Endothelial cell of umbilical vein (primary cell): ENCODE data around the gene ZRANB1. TPM values are rescaled to one million over a fixed set of nuclear protein-coding genes. Genes with fewer than 3 reads are reported as not detected.

Source experiments
- BruUV-seq: library from RNA; stranded (reverse); fragments of 400-500 nt; replicated peaks from 2 replicates; lab custom pipeline; 2021; lab: Mats Ljungman, UMichigan
- CTCF ChIA-PET: fragments of 300-600, 350-600 bp; sonication (Branson Sonifier 250); formaldehyde crosslinking; loops from one replicate; lab custom pipeline; 2021; ENCODE audit warnings: antibody characterized with exemption, inconsistent platforms; lab: Charles Lee
- POLR2A ChIA-PET: fragments of 300-600, 350-600 bp; sonication (Branson Sonifier 250); formaldehyde crosslinking; loops from one replicate; lab custom pipeline; 2021; ENCODE audit warnings: antibody characterized with exemption, inconsistent platforms; lab: Charles Lee
- DNase-seq: peaks from one replicate; pipeline ENCODE4 v3.0.0-alpha.2; 2011; ENCODE audit warnings: low read depth, low spot score
- FAIRE-seq: peaks from 2 replicates; lab custom pipeline; 2011; peaks lifted over from hg19 to GRCh38; lab: Jason Lieb, UNC
- H2AFZ ChIP-seq: 2 replicates; pipeline ENCODE4 v1.6.0; 2012; ENCODE audit warnings: low read depth, low read length, control low read depth, inconsistent platforms
- H3K27ac ChIP-seq: 2 replicates; pipeline ENCODE4 v1.5.1; 2011; ENCODE audit warnings: low read depth, mild to moderate bottlenecking, control low read depth, low read length, moderate library complexity; ENCODE audit not compliant: insufficient read depth
- H3K27me3 ChIP-seq, 2 experiments: 2 replicates each; pipeline versions ENCODE4 v1.6.0 to v1.6.1; 2011; ENCODE audit warnings: low read length in 2 of 2, mixed read lengths in 1 of 2; ENCODE audit not compliant: control insufficient read depth in 2 of 2, insufficient read depth in 2 of 2
- H3K36me3 ChIP-seq, 2 experiments: 2 replicates in 1 of 2; 3 replicates in 1 of 2; pipeline ENCODE4 v1.5.1; 2011; ENCODE audit warnings: low read length in 2 of 2, mild to moderate bottlenecking in 1 of 2, moderate library complexity in 1 of 2; ENCODE audit not compliant: control insufficient read depth in 2 of 2, insufficient read depth in 2 of 2; ENCODE audit errors: extremely low read depth in 1 of 2
- H3K4me1 ChIP-seq: 3 replicates; pipeline ENCODE4 v1.5.1; 2011; ENCODE audit warnings: mild to moderate bottlenecking, low read length; ENCODE audit not compliant: control insufficient read depth, insufficient read depth; ENCODE audit errors: extremely low read depth
- H3K4me2 ChIP-seq: 2 replicates; pipeline ENCODE4 v1.6.1; 2011; ENCODE audit warnings: low read length, control low read depth, mixed read lengths; ENCODE audit not compliant: insufficient read depth
- H3K4me3 ChIP-seq, 3 experiments: fragments of 200-600 bp in 1 of 3; sonication (generic), shearing (Covaris generic) in 1 of 3; replicated peaks in 1 of 3; 2 replicates each; pipeline ENCODE4 v1.5.1; 2011 to 2016; ENCODE audit warnings: control low read depth in 3 of 3, low read length in 3 of 3, mild to moderate bottlenecking in 2 of 3, inconsistent platforms in 1 of 3, low read depth in 1 of 3, moderate library complexity in 1 of 3; ENCODE audit not compliant: insufficient read depth in 1 of 3
- H3K79me2 ChIP-seq: 2 replicates; pipeline ENCODE4 v1.6.0; 2012; ENCODE audit warnings: low read length, inconsistent platforms; ENCODE audit not compliant: control insufficient read depth, insufficient read depth
- H3K9ac ChIP-seq: replicated peaks from 2 replicates; pipeline ENCODE3; 2011; ENCODE audit warnings: low read length, control low read depth; ENCODE audit not compliant: insufficient read depth; ENCODE audit errors: extremely low read depth
- H3K9me1 ChIP-seq: replicated peaks from 3 replicates; pipeline ENCODE4 v1.6.0; 2011; ENCODE audit warnings: mild to moderate bottlenecking, low read length; ENCODE audit not compliant: control insufficient read depth, insufficient read depth; ENCODE audit errors: extremely low read depth
- H3K9me3 ChIP-seq: replicated peaks from 2 replicates; pipeline ENCODE4 v1.5.1; 2012; ENCODE audit warnings: low read length, inconsistent platforms; ENCODE audit not compliant: control insufficient read depth, insufficient read depth
- H4K20me1 ChIP-seq: replicated peaks from 2 replicates; pipeline ENCODE3; 2011; ENCODE audit warnings: mild to moderate bottlenecking, low read length; ENCODE audit not compliant: control insufficient read depth, insufficient read depth; ENCODE audit errors: extremely low read depth
- EZH2 ChIP-seq: IDR thresholded peaks from 2 replicates; pipeline ENCODE4 v1.6.1; 2012; ENCODE audit warnings: borderline replicate concordance, low read depth, mild to moderate bottlenecking, moderate library complexity, low read length, inconsistent platforms; ENCODE audit not compliant: severe bottlenecking
- FOS ChIP-seq: IDR thresholded peaks from 2 replicates; pipeline ENCODE4 v1.6.1; 2011; ENCODE audit warnings: mild to moderate bottlenecking, low read length, moderate library complexity, borderline replicate concordance; ENCODE audit not compliant: insufficient read depth
- GATA2 ChIP-seq: IDR thresholded peaks from 2 replicates; pipeline ENCODE4 v1.7.0; 2011; ENCODE audit warnings: low read depth, mild to moderate bottlenecking, moderate library complexity, mixed read lengths, low read length; ENCODE audit not compliant: insufficient read length, insufficient read depth
- JUN ChIP-seq: IDR thresholded peaks from 2 replicates; pipeline ENCODE4 v1.6.1; 2011; ENCODE audit warnings: borderline replicate concordance, low read depth; ENCODE audit not compliant: insufficient read length, insufficient read depth
- MAX ChIP-seq: IDR thresholded peaks from 2 replicates; pipeline ENCODE4 v1.6.1; 2011; ENCODE audit not compliant: insufficient read depth, insufficient read length
- MYC ChIP-seq: IDR thresholded peaks from one replicate; pipeline ENCODE4 v1.6.1; 2011; ENCODE audit warnings: mild to moderate bottlenecking, low read depth, low read length
- POLR2A ChIP-seq: IDR thresholded peaks from 2 replicates; pipeline ENCODE4 v1.6.1; 2012; ENCODE audit warnings: low read depth, mild to moderate bottlenecking, control low read depth, low read length
- POLR2AphosphoS5 ChIP-seq: IDR thresholded peaks from 2 replicates; pipeline ENCODE4 v1.6.1; 2012; ENCODE audit warnings: low read depth, mild to moderate bottlenecking, control low read depth, low read length, moderate library complexity; ENCODE audit not compliant: insufficient read depth
- dilution Hi-C: fragments of 300-500 bp; cut with MboI; formaldehyde crosslinking; loops from one replicate; pipeline ENCODE4 v1.15.0; 2019; ENCODE audit warnings: low sequenced_read_pairs; ENCODE audit not compliant: extremely low pct_ligation_motif_present
- intact Hi-C: fragments of 100-400 bp; cut with micrococcal nuclease; formaldehyde crosslinking; loops from one replicate; pipeline ENCODE4 v1.10.0; 2022
- polyA plus RNA-seq, 4 experiments: library from polyadenylated mRNA; depleted of rRNA in 3 of 4; stranded (reverse) in 3 of 4; unstranded in 1 of 4; fragments of >200 nt; gene quantifications; 2 replicates each; pipeline versions ENCODE4 v1.2.1 to v1.2.3, GENCODE V29; 2011 to 2012; ENCODE audit warnings: missing spikeins in 1 of 4
- total RNA-seq: library from RNA; stranded (reverse); gene quantifications from 2 replicates; pipeline ENCODE4 v1.2.3, GENCODE V29; 2021
- TF ChIP-seq, protein P1 (sequence below), 2 donors: IDR thresholded peaks; 1 replicate in 1 of 2; 2 replicates in 1 of 2; pipeline ENCODE4 v1.5.1; 2011; ENCODE audit warnings: low read length in 2 of 2, mild to moderate bottlenecking in 2 of 2, moderate library complexity in 2 of 2, control low read depth in 1 of 2, inconsistent platforms in 1 of 2, low read depth in 1 of 2; ENCODE audit not compliant: insufficient read depth in 1 of 2; ENCODE audit errors: extremely low read depth in 1 of 2

Gene ZRANB1
- total and polyA plus RNA-seq, 2 donors (not counting 3 experiments of a cell fraction or from before 2014, with no cell fraction given), result 6.2 to 17.7 TPM

DNA sequence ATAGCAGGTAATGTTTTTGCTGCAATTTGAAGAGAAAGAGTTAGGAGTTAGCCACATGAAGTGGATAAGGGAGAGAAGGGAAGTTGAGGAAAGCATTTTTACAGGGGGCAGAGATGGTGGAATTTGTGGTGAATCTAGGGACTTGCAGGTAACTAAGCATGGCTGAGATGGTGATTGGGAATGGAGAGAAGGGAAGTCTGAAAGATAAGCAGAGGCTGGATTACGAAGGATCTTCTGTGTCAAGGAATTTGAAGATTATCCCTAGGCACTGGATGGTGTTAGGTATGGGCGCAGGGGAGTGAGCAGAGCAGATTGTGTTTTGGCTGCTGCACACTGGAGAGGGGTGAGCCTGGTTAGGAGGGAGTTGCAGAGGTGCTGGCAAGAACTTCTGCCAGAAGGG lies 25.3 kb downstream of the ZRANB1 start:
- dilution Hi-C loops (no loop called here), intact Hi-C loops (no loop called here)
- Histone ChIP-seq H3K27me3 (no peaks in the 10 kb centered on the region), H3K9ac (no peak overlapping the region), H3K4me2 (no peak overlapping the region), H3K4me1 (no peaks in the 10 kb centered on the region), H3K9me1 (no peaks in the 10 kb centered on the region), H4K20me1 (peaks cover 5% of the 10 kb centered on the region), H3K9me3 (no peaks in the 10 kb centered on the region), H3K79me2 (peaks cover 17% of the 10 kb centered on the region), H3K36me3 (peaks cover 2 to 12% of the 10 kb centered on the region in 2 experiments), H3K27ac (no peak overlapping the region), H3K4me3 (no peak overlapping the region), H2AFZ (no peak overlapping the region)
- FAIRE-seq, result no peak
- BruUV-seq, result no TSS peak
- DNase-seq, result no peak
- ChIA-PET POLR2A (no interaction called here), CTCF (no interaction called here)
- no peak for TF ChIP-seq MYC

GRCh38 chr10:124971276-124971675 lies 29.4 kb downstream of the ZRANB1 start:
- POLR2A ChIA-PET, result no interaction called here
- Histone ChIP-seq H3K9me3 (no peaks in the 10 kb centered on the region), H3K4me1 (peaks cover 14% of the 10 kb centered on the region), H3K9ac (no peak overlapping the region), H3K27me3 (no peaks in the 10 kb centered on the region), H2AFZ (no peak overlapping the region), H3K4me2 (no peak overlapping the region), H3K4me3 (no peak overlapping the region), H3K9me1 (no peaks in the 10 kb centered on the region), H3K27ac (no peak overlapping the region), H3K79me2 (peaks cover 6% of the 10 kb centered on the region), H3K36me3 (peaks cover 6 to 14% of the 10 kb centered on the region in 2 experiments), H4K20me1 (peaks cover 9% of the 10 kb centered on the region)
- intact Hi-C loops (no loop called here), dilution Hi-C loops (no loop called here)
- FAIRE-seq, result no peak
- CTCF ChIA-PET, result no interaction called here
- no TSS peak for BruUV-seq
- no peak for DNase-seq
- TF ChIP-seq, protein P1, sequence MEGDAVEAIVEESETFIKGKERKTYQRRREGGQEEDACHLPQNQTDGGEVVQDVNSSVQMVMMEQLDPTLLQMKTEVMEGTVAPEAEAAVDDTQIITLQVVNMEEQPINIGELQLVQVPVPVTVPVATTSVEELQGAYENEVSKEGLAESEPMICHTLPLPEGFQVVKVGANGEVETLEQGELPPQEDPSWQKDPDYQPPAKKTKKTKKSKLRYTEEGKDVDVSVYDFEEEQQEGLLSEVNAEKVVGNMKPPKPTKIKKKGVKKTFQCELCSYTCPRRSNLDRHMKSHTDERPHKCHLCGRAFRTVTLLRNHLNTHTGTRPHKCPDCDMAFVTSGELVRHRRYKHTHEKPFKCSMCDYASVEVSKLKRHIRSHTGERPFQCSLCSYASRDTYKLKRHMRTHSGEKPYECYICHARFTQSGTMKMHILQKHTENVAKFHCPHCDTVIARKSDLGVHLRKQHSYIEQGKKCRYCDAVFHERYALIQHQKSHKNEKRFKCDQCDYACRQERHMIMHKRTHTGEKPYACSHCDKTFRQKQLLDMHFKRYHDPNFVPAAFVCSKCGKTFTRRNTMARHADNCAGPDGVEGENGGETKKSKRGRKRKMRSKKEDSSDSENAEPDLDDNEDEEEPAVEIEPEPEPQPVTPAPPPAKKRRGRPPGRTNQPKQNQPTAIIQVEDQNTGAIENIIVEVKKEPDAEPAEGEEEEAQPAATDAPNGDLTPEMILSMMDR (IDR thresholded peaks at IDR 0.05; ENCODE audit: extremely low read depth in 1 of 2, insufficient read depth in 1 of 2, low read depth in 1 of 2, low read length in 2 of 2), result no peak
- TF ChIP-seq POLR2AphosphoS5 (no peak), MAX (no peak), EZH2 (no peak), FOS (no peak), POLR2A (no peak), MYC (no peak), JUN (no peak), GATA2 (no peak)
